Left lung (tissue), 10 donors: Measurements from ENCODE around the gene NFIA. TPM values are rescaled to one million over a fixed set of nuclear protein-coding genes. Genes with fewer than 3 reads are reported as not detected.

Experiments used
- ATAC-seq: fragments of 200-7000 bp; cut with Tn5 transposase; one replicate; pipeline ENCODE4 v1.9.1; 2020; ENCODE audit warnings: moderate library complexity
- DNase-seq, 4 donors: peaks; one replicate each; pipeline ENCODE4 v3.0.0-alpha.2; 2013 to 2020
- H3K27ac ChIP-seq, 2 donors: fragments of 200-600 bp; sonication (generic) in 1 of 2; one replicate each; pipeline versions ENCODE4 v1.5.0 to v1.8.0; 2020 to 2021
- H3K27me3 ChIP-seq, 2 donors: fragments of 200-600 bp; sonication (generic) in 1 of 2; one replicate each; pipeline versions ENCODE4 v1.5.0 to v1.8.0; 2020 to 2021
- H3K36me3 ChIP-seq, 2 donors: fragments of 200-600 bp; sonication (generic) in 1 of 2; one replicate each; pipeline versions ENCODE4 v1.5.0 to v1.8.0; 2020 to 2021
- H3K4me1 ChIP-seq, 2 donors: fragments of 200-600 bp; one replicate each; pipeline ENCODE4 v1.8.0; 2021
- H3K4me3 ChIP-seq, 2 donors: fragments of 200-600 bp; sonication (generic) in 1 of 2; one replicate each; pipeline versions ENCODE4 v1.5.0 to v1.8.0; 2020 to 2021; ENCODE audit warnings: mild to moderate bottlenecking in 1 of 2
- H3K9me3 ChIP-seq, 2 donors: fragments of 200-600 bp; sonication (generic) in 1 of 2; one replicate each; pipeline versions ENCODE4 v1.5.0 to v1.8.0; 2020 to 2021
- CTCF ChIP-seq, 2 donors: fragments of 200-600 bp; sonication (generic) in 1 of 2; IDR thresholded peaks; one replicate each; pipeline versions ENCODE4 v1.5.0 to v1.8.0; 2021; ENCODE audit warnings: antibody characterized with exemption in 2 of 2
- intact Hi-C, 2 donors: fragments of 100-400 bp; cut with DNase I; formaldehyde crosslinking; loops; one replicate each; pipeline versions ENCODE4 v1.11.2 to v1.14.2; 2022
- polyA plus RNA-seq, 6 donors: library from polyadenylated mRNA; unstranded; fragments of 120-200 nt; gene quantifications; one replicate each; pipeline ENCODE4 v1.2.1, GENCODE V29; 2013; ENCODE audit not compliant: insufficient read length in 6 of 6
- total RNA-seq, 2 donors: library from RNA; stranded (reverse); fragmentation: NEBNext Ultra II Directional; extraction: Animal tissue kit (Norgen Biotek cat#: 25700); gene quantifications; one replicate each; pipeline ENCODE4 v1.2.1, GENCODE V29; 2021
- donor health status: DM: no; HTN: yes; CAD: no.
- donor health status: DM: no; HTN: no; CAD: no.

NFIA gene
- total and polyA plus RNA-seq, 8 donors: 30.4 to 60.7 (median 37.6) TPM

GRCh38 chr1:61080413-61081143 is 1.8 kb upstream of the NFIA start:
- Histone ChIP-seq H3K27me3 (peaks cover 0 to 35% of the 10 kb centered on the region in 2 donors), H3K9me3 (no peaks in the 10 kb centered on the region), H3K27ac (peak overlapping the region; percentile 85 to 90), H3K4me1 (peaks cover 46 to 60% of the 10 kb centered on the region in 2 donors), H3K4me3 (peak overlapping the region in 1 of 2 donors; percentile 69), H3K36me3 (no peaks in the 10 kb centered on the region)
- TF ChIP-seq CTCF (IDR thresholded peaks at IDR 0.05): no peak
- DNase-seq (no peak), ATAC-seq (no peak)
- intact Hi-C loops: no loop called here

DNA sequence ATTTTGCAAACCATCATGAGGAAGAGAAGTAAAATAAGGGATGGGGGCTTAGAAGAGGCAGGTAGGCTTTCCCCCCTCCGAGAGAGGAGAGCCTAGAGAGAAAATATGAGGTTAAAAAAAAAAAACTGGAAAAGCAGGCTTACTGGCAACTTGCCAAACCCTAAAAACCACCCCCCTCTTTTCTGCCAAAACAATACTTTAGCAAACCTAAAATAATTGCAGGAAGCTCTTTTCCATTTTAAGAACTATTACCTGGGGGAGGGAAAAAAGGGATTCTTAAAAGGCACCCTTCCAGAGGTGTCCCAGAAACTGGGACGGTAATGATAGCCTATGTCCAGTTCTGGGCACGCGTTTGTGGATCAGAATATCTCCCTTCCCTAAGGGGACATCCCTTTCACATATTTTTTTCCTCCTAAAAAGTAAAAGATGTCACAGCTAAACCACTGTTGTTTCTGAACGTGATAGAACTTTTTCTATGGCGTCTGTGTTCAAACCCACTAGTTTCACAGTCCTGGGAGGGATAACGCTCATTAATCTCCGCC is 1.1 kb upstream of the NFIA start:
- ATAC-seq: no peak
- intact Hi-C loops: no loop called here
- peaks cover 47 to 64% of the 10 kb centered on the region in 2 donors for H3K4me1 ChIP-seq

DNA sequence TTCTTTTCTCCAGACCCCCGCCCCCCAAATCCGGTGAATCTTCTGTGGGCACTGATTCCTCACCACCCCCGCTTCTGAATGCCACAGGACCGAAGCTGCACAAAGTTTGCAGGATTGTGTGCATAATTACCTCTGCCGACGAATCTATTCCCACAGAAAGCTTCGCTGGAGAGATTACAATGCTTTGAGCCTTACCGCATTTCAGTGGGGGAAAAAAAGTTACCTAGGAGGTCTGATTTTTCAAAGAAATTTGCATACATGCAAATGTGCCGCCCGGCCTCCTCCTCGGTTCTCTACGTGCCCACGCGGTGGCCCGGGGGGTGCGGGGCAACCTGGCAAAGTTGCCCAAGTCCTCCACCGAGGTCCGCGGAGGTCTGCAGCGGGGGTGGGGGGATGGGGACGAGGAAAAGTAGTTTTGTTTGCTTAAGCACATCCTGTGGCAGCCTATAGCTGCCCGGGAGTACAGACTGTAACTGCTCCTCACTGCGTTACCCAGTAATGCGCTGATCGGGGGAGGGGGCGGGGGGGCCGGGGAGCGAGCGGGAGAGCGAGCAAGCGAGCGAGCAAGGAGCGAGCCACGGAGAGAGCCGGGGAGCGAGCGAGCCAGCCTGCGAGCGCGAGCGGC is 563 bp upstream of the NFIA start:
- DNase-seq (peak; percentile 45 to 85 (median 81)), ATAC-seq (peak; percentile 1)
- H3K27me3 ChIP-seq: peaks cover 0 to 35% of the 10 kb centered on the region in 2 donors
- no peaks in the 10 kb centered on the region for H3K9me3 ChIP-seq
- intact Hi-C loops: no loop called here
- peak overlapping the region; percentile 85 to 90 for H3K27ac ChIP-seq
- no peak for TF ChIP-seq CTCF (IDR thresholded peaks at IDR 0.05)
- H3K4me1 ChIP-seq: peaks cover 47 to 63% of the 10 kb centered on the region in 2 donors
- H3K4me3 ChIP-seq: peak overlapping the region; percentile 65 to 69
- H3K36me3 ChIP-seq: no peaks in the 10 kb centered on the region

More for the DNA sequence above, 1.1 kb upstream of the NFIA start:
- no peak for TF ChIP-seq CTCF (IDR thresholded peaks at IDR 0.05)
- Histone ChIP-seq H3K27ac (peak overlapping the region; percentile 85 to 90), H3K9me3 (no peaks in the 10 kb centered on the region), H3K36me3 (no peaks in the 10 kb centered on the region), H3K27me3 (peaks cover 0 to 35% of the 10 kb centered on the region in 2 donors), H3K4me3 (peak overlapping the region; percentile 65 to 69)
- no peak for DNase-seq

DNA sequence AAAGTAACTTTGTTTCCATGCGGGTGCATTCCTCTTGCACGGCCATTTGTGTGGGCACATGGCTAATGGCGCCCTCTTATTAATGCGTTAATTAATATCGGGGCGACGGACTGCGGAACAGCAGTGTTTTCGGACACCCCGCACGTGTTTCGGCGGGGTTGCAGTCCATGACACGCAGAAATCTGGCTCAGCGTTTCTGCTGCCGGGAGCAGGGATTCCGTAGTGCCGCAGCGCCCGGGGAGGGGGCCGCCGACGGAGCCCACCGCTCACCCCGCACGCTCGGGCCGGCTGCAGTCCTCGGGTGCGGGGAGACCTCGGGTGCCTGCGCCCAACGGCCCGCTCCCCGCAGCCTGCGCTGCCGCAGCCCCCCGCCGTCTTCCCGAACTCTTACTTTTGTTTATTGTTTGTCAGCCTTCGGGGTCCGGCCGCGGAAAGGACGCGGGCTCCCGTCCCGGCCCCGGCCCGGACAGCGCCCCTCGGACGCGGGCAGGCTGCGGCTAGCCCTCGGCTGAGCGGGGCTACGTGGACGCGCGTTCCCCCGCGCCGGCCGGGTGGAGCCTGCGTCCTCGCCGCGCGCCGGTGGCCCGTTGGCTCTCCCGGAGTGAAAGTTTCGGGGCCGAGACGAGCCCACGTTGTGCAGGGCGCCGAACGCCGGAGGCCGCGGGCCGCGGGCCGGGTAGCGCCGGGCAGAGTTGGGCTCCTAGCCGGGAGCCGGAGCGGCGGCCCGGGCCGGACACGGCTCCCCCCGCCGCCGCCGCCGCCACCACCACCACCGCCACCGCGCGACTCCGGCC is 849 bp downstream of the NFIA start:
- DNase-seq (peak in 1 of 4 donors; percentile 87), ATAC-seq (peak; percentile 30)
- H3K4me1 ChIP-seq: peaks cover 53 to 69% of the 10 kb centered on the region in 2 donors

More for the DNA sequence above, 849 bp downstream of the NFIA start:
- no peak for TF ChIP-seq CTCF (IDR thresholded peaks at IDR 0.05)
- H3K9me3 ChIP-seq: no peaks in the 10 kb centered on the region
- H3K27me3 ChIP-seq: peaks cover 0 to 35% of the 10 kb centered on the region in 2 donors
- peak overlapping the region; percentile 85 to 90 for H3K27ac ChIP-seq
- H3K36me3 ChIP-seq: no peaks in the 10 kb centered on the region
- H3K4me3 ChIP-seq: peak overlapping the region; percentile 65 to 69
- intact Hi-C loops: no loop called here
